ENCODE results near the gene ITSN2.

GRCh38 chr2:24221343-24222050 lies 138.8 kb downstream of the ITSN2 start:
- no peak for TF ChIP-seq CTCF (conservative IDR thresholded peaks at IDR 0.05)
- no peak for TF ChIP-seq ZFX (IDR thresholded peaks at IDR 0.05)

Measured in C4-2B (cell line).